ENCODE data around the gene PLCB2.
A peak's percentile ranks its signal among the peaks of the same experiment; 100 is the strongest.

Gene PLCB2

GRCh38 chr15:40242213-40242599 is 65.5 kb downstream of the PLCB2 start:
- Histone ChIP-seq H3K27me3 (ENCODE audit: low read depth) (no peaks in the 10 kb centered on the region), H3K4me1 (peaks cover 7% of the 10 kb centered on the region), H3K9me3 (no peaks in the 10 kb centered on the region), H3K4me3 (no peak overlapping the region), H3K36me3 (replicated peaks) (no peaks in the 10 kb centered on the region)
- in situ Hi-C loops (cut with MboI; ENCODE audit: low sequenced_read_pairs), result no loop called here
- DNase-seq (ENCODE audit: low spot score in 2 of 2), result peak in 1 of 2 experiments; percentile 5

DNA sequence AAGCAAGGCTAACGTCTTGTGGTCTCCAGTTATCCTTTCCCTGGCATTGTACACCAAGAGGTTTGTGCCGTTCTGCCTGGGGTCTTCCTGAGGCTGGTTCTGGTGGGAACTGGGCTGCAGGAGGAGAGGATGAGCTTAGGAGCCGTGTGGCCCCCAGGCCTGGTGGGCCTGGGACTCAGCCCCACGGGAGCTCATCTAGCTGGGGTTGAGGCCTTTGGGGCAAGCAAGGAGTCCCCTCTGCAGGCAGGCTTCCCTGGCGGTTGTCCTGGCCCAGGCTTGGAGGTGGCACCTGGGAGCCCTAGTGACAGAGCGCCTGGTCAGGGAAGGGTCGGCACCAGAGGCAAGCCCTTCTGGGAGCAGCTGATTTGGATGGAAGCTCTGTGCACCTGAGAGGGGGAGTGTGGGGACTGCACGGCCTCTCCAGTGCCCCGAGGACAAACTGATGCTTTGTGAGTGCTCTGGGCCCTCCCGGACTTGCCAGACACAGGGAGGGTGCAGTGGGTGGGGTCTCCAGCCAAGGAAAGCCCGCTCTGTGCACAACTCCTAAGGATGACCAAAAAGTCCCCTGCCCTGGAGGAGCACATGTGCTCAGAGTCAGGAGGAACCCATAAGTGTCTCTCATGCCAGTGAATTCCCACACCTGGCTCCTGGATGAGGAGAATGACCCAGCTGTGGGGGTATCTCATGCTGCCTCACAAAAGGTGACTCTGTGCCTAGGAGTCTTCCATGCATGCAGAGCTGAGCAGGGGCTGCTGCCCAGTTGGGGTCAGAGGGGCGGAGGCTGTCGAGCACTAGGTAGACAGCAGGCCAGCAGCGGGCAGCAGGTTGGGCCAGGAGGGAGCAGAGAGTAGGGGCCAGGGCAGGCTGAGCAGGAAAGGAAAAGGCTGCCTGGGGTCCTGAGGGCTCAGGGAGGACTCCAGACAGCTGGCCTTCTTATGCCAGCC is 66.2 kb downstream of the PLCB2 start:
- H3K36me3 ChIP-seq (replicated peaks), result no peaks in the 10 kb centered on the region
- no peaks in the 10 kb centered on the region for H3K9me3 ChIP-seq
- peaks cover 7% of the 10 kb centered on the region for H3K4me1 ChIP-seq
- no peaks in the 10 kb centered on the region for H3K27me3 ChIP-seq (ENCODE audit: low read depth)
- in situ Hi-C loops (cut with MboI; ENCODE audit: low sequenced_read_pairs), result no loop called here
- peak in 1 of 2 experiments; percentile 4 for DNase-seq (ENCODE audit: low spot score in 2 of 2)
- H3K4me3 ChIP-seq, result no peak overlapping the region

DNA sequence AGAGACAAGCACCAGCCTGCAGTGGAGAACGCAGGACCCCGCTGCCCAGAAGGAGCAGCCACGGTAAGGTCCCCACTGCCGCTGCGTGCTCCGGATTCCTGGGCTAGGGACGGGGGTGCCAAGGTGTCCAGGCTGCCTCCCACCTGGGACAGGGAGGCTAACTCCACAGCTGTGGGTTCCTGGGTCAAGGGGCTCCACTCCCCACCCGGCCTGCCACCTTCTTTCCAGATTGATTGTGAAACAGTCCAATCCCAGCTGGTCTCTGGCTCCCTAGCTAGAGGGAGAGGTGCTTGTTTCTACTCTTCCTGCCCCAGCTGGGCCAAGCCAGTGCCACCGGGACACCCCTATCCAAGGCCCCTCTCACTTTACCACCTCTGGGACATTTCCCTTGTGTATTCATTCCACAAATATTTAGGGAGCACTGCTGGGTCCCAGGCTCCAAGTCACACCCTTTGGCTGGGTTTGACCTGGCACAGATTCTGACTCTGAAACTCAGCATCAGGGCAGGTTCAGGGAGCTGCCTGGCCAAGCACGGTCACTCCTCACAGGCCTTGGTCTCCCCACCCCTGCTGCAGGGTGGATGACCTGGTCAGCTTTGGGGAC is 67.0 kb downstream of the PLCB2 start:
- in situ Hi-C loops (cut with MboI; ENCODE audit: low sequenced_read_pairs), result no loop called here
- H3K27me3 ChIP-seq (ENCODE audit: low read depth), result no peaks in the 10 kb centered on the region
- H3K36me3 ChIP-seq (replicated peaks), result no peaks in the 10 kb centered on the region
- no peak for DNase-seq (ENCODE audit: low spot score in 2 of 2)
- H3K9me3 ChIP-seq, result no peaks in the 10 kb centered on the region
- no peak overlapping the region for H3K4me3 ChIP-seq
- peaks cover 7% of the 10 kb centered on the region for H3K4me1 ChIP-seq

- no peaks in the 10 kb centered on the region for H3K36me3 ChIP-seq (replicated peaks)
- in situ Hi-C loops (cut with MboI; ENCODE audit: low sequenced_read_pairs), result no loop called here
- H3K4me1 ChIP-seq, result peaks cover 7% of the 10 kb centered on the region
- H3K27me3 ChIP-seq (ENCODE audit: low read depth), result no peaks in the 10 kb centered on the region
- H3K4me3 ChIP-seq, result no peak overlapping the region
- DNase-seq (ENCODE audit: low spot score in 2 of 2), result peak in 1 of 2 experiments; percentile 6
- no peaks in the 10 kb centered on the region for H3K9me3 ChIP-seq
Measured at GRCh38 chr15:40239693-40240618, 67.8 kb downstream of the PLCB2 start.

DNA sequence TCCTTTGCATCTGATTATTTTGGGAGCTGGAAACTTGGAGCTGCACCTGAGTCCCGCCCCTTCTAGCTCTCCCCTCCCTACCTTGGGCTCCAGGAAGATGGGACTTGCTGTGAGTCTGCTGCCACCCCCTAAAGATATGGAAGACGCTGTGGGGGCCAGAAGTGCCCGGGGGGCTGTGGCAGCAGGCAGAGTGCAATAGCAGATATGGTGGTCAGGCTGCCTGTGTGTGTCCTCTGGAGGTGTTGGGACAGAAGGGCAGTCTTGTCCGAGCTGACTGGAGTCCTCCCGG is 68.4 kb downstream of the PLCB2 start:
- Histone ChIP-seq H3K36me3 (replicated peaks) (no peaks in the 10 kb centered on the region), H3K4me3 (peak overlapping the region; percentile 14), H3K27me3 (ENCODE audit: low read depth) (no peaks in the 10 kb centered on the region), H3K9me3 (no peaks in the 10 kb centered on the region), H3K4me1 (peaks cover 7% of the 10 kb centered on the region)
- no peak for DNase-seq (ENCODE audit: low spot score in 2 of 2)
- in situ Hi-C loops (cut with MboI; ENCODE audit: low sequenced_read_pairs), result no loop called here

DNA sequence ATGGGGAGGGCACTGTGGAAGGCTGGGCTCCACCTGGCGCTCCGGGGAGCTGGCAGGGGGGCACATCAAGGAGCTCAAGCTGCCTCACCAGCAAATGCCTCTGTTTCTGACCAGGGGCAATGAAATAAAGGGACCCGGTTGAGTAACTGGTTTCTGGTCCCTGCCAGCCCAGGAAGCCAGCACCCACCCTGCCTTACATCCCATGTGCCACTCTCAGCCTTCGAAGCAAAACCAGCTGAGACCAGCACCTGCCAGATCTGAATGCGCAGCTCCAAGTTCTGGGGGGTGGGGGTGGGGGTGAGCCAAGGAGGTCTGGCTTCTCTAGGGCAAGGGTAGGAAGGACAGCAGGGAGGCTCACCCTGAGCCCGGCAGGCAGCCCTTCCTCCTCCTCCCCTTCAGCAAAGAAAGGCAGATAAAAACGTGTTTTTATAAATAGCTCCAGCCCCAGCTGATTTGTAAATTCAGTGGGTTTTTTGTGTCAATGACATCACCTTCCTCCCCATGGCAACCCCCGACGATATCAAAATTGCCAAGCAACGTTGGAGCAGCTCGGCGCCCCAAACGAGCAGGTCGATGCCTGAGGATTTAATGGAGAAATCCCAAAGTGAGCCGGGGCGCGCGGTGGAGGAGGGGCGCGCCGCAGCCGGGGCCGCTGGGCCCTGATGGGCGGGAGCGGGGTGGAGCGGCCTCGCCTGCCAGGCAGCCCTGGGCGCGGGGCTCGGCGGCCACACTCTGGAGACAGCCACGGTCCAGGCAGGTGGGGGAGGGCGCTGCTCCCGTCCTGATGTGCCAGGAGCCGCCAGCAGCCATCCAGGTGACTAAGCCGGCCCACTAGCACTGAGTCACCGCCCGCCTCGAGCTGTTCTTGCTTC is 69.0 kb downstream of the PLCB2 start, which contains the start of gene PAK6:
PAK6 (plus strand) TSS at position 532 of the 872 bp plus-strand sequence. CDS start 25,723 bp downstream, outside the sequence.
- in situ Hi-C loops (cut with MboI; ENCODE audit: low sequenced_read_pairs), result no loop called here
- Histone ChIP-seq H3K4me3 (peak within 1 kb of the TSS; percentile 14), H3K36me3 (replicated peaks) (no peaks in the 10 kb centered on the region), H3K27me3 (ENCODE audit: low read depth) (no peaks in the 10 kb centered on the region), H3K4me1 (peaks cover 7% of the 10 kb centered on the region), H3K9me3 (no peaks in the 10 kb centered on the region)
- peak; percentile 9 to 71 for DNase-seq (ENCODE audit: low spot score in 2 of 2)
